H9 (cell line): ENCODE results near the gene UBE2E1. TPM values are rescaled to one million over a fixed set of nuclear protein-coding genes. Genes with fewer than 3 reads are reported as not detected.

ENCODE experiments used
- DNase-seq: peaks from one replicate; pipeline ENCODE4 v3.0.0-alpha.2; 2017
- H2AFZ ChIP-seq: one replicate; pipeline ENCODE4 v1.6.1; 2013; ENCODE audit warnings: mild to moderate bottlenecking, low read length, control low read depth, moderate library complexity
- H2AK5ac ChIP-seq: 2 replicates; pipeline ENCODE4 v1.6.1; 2013; ENCODE audit warnings: low read length, control low read depth, mixed read lengths; ENCODE audit not compliant: insufficient read length
- H2BK120ac ChIP-seq: one replicate; pipeline ENCODE4 v1.6.1; 2013; ENCODE audit warnings: low read depth, mild to moderate bottlenecking, low read length, control low read depth, inconsistent platforms; ENCODE audit not compliant: poor library complexity, severe bottlenecking
- H2BK12ac ChIP-seq: 2 replicates; pipeline ENCODE4 v1.6.1; 2013; ENCODE audit warnings: low read length, control low read depth, mixed read lengths, low read depth; ENCODE audit not compliant: insufficient read length
- H2BK15ac ChIP-seq: 2 replicates; pipeline ENCODE4 v1.6.1; 2013; ENCODE audit warnings: low read depth, low read length, control low read depth
- H2BK20ac ChIP-seq: one replicate; pipeline ENCODE4 v1.6.1; 2013; ENCODE audit warnings: low read depth, mild to moderate bottlenecking, low read length, control low read depth, inconsistent platforms; ENCODE audit not compliant: poor library complexity, severe bottlenecking
- H2BK5ac ChIP-seq: 2 replicates; pipeline ENCODE4 v1.6.1; 2013; ENCODE audit warnings: low read length, control low read depth, mixed read lengths; ENCODE audit not compliant: insufficient read length
- H3K14ac ChIP-seq: 2 replicates; pipeline ENCODE4 v1.6.1; 2013; ENCODE audit warnings: low read length, control low read depth; ENCODE audit not compliant: insufficient read depth
- H3K18ac ChIP-seq: 2 replicates; pipeline ENCODE4 v1.6.1; 2013; ENCODE audit warnings: low read depth, mild to moderate bottlenecking, mixed read lengths, low read length, control low read depth; ENCODE audit not compliant: insufficient read length
- H3K23ac ChIP-seq: 2 replicates; pipeline ENCODE4 v1.6.1; 2013; ENCODE audit warnings: low read length, control low read depth, mixed read lengths, low read depth; ENCODE audit not compliant: insufficient read length
- H3K23me2 ChIP-seq: 2 replicates; pipeline ENCODE4 v1.6.1; 2013; ENCODE audit warnings: low read depth, mild to moderate bottlenecking, mixed read lengths, low read length, control low read depth; ENCODE audit not compliant: insufficient read length, poor library complexity, severe bottlenecking
- H3K27ac ChIP-seq: 2 replicates; pipeline ENCODE4 v1.5.1; 2013; ENCODE audit warnings: low read length, control low read depth, mixed read lengths, low read depth; ENCODE audit not compliant: insufficient read length
- H3K27me3 ChIP-seq: 2 replicates; pipeline ENCODE4 v1.6.1; 2013; ENCODE audit warnings: low read length, control low read depth, inconsistent platforms; ENCODE audit not compliant: insufficient read depth
- H3K4ac ChIP-seq: 2 replicates; pipeline ENCODE4 v1.6.1; 2013; ENCODE audit warnings: low read depth, mild to moderate bottlenecking, control low read depth, inconsistent platforms, low read length, moderate library complexity
- H3K4me1 ChIP-seq: 2 replicates; pipeline ENCODE4 v1.6.1; 2013; ENCODE audit warnings: low read length, control low read depth, inconsistent platforms; ENCODE audit not compliant: insufficient read depth
- H3K4me2 ChIP-seq: 2 replicates; pipeline ENCODE4 v1.6.1; 2013; ENCODE audit warnings: low read length, control low read depth, mixed read lengths; ENCODE audit not compliant: insufficient read length, insufficient read depth
- H3K56ac ChIP-seq: 2 replicates; pipeline ENCODE4 v1.6.1; 2013; ENCODE audit warnings: low read depth, mild to moderate bottlenecking, mixed read lengths, low read length, control low read depth; ENCODE audit not compliant: insufficient read length
- H3K79me1 ChIP-seq: 2 replicates; pipeline ENCODE4 v1.6.1; 2013; ENCODE audit warnings: low read depth, mild to moderate bottlenecking, moderate library complexity, low read length, control low read depth, inconsistent platforms; ENCODE audit not compliant: insufficient read depth, poor library complexity, severe bottlenecking
- H3K79me2 ChIP-seq: 2 replicates; pipeline ENCODE4 v1.6.1; 2013; ENCODE audit warnings: low read length, control low read depth, inconsistent platforms; ENCODE audit not compliant: insufficient read depth
- H3K9ac ChIP-seq: 2 replicates; pipeline ENCODE4 v1.6.1; 2013; ENCODE audit warnings: low read length, control low read depth, mixed read lengths; ENCODE audit not compliant: insufficient read length; ENCODE audit errors: extremely low read depth
- H3K9me3 ChIP-seq: one replicate; pipeline ENCODE4 v1.6.1; 2013; ENCODE audit warnings: low read depth, low read length, inconsistent platforms; ENCODE audit not compliant: control insufficient read depth
- H3T11ph ChIP-seq: one replicate; pipeline ENCODE4 v1.6.1; 2013; ENCODE audit warnings: mild to moderate bottlenecking, low read length, control low read depth, inconsistent platforms
- H4K20me1 ChIP-seq: one replicate; pipeline ENCODE4 v1.6.1; 2013; ENCODE audit not compliant: control insufficient read depth, insufficient read length, insufficient read depth
- H4K5ac ChIP-seq: 2 replicates; pipeline ENCODE4 v1.6.1; 2013; ENCODE audit warnings: low read depth, mild to moderate bottlenecking, mixed read lengths, low read length, control low read depth; ENCODE audit not compliant: insufficient read length
- H4K8ac ChIP-seq: replicated peaks from 2 replicates; pipeline ENCODE4 v1.6.1; 2013; ENCODE audit warnings: low read length, control low read depth, mixed read lengths, low read depth; ENCODE audit not compliant: insufficient read length
- H4K91ac ChIP-seq: 2 replicates; pipeline ENCODE4 v1.6.1; 2013; ENCODE audit warnings: low read depth, mild to moderate bottlenecking, moderate library complexity, mixed read lengths, low read length, control low read depth; ENCODE audit not compliant: insufficient read length
- H3K27ac Mint-ChIP-seq, 3 experiments: 2 replicates in 2 of 3; 3 replicates in 1 of 3; pipeline ENCODE4 v1.8.0; 2020 to 2021; ENCODE audit warnings: mixed read lengths in 3 of 3, mild to moderate bottlenecking in 1 of 3, moderate library complexity in 1 of 3
- H3K27me3 Mint-ChIP-seq: 2 replicates; pipeline ENCODE4 v1.8.0; 2021; ENCODE audit warnings: low read depth, mild to moderate bottlenecking, moderate library complexity, mixed read lengths
- H3K36me3 Mint-ChIP-seq, 3 experiments: 2 replicates in 2 of 3; 3 replicates in 1 of 3; pipeline ENCODE4 v1.8.0; 2020 to 2021; ENCODE audit warnings: low read depth in 3 of 3, mixed read lengths in 3 of 3; ENCODE audit not compliant: insufficient read depth in 1 of 3
- H3K4me1 Mint-ChIP-seq, 2 experiments: 2 replicates each; pipeline ENCODE4 v1.8.0; 2020; ENCODE audit warnings: mixed read lengths in 2 of 2
- H3K4me3 Mint-ChIP-seq, 2 experiments: 2 replicates in 1 of 2; 3 replicates in 1 of 2; pipeline ENCODE4 v1.8.0; 2020 to 2021; ENCODE audit warnings: mild to moderate bottlenecking in 2 of 2, mixed read lengths in 2 of 2, moderate library complexity in 1 of 2
- H3K9me3 Mint-ChIP-seq, 2 experiments: 2 replicates in 1 of 2; 3 replicates in 1 of 2; pipeline ENCODE4 v1.8.0; 2020; ENCODE audit warnings: mild to moderate bottlenecking in 2 of 2, mixed read lengths in 2 of 2, moderate library complexity in 1 of 2
- WGBS: extraction: QIAGEN DNeasy Blood & Tissue Kit; methylation state at CpG from one replicate; pipeline ENCODE4 v1.1.7; 2013; ENCODE audit warnings: missing lambda C conversion rate, low lambda C conversion rate, mixed read lengths; ENCODE audit not compliant: insufficient read length; ENCODE audit errors: extremely low coverage; 5-methylcytosine and 5-hydroxymethylcytosine counted together
- total RNA-seq: library from RNA; stranded (reverse); gene quantifications from 2 replicates; pipeline ENCODE4 v1.2.1, GENCODE V29; 2021
- TF ChIP-seq, protein P1 (sequence below): fragments of 200-600 bp; sonication (generic); conservative IDR thresholded peaks from 3 replicates; pipeline ENCODE4 v1.8.0; 2021; ENCODE audit warnings: antibody characterized with exemption, mild to moderate bottlenecking

Gene UBE2E1
- total RNA-seq, 1 experiment from 2014 or later: 142 TPM

DNA sequence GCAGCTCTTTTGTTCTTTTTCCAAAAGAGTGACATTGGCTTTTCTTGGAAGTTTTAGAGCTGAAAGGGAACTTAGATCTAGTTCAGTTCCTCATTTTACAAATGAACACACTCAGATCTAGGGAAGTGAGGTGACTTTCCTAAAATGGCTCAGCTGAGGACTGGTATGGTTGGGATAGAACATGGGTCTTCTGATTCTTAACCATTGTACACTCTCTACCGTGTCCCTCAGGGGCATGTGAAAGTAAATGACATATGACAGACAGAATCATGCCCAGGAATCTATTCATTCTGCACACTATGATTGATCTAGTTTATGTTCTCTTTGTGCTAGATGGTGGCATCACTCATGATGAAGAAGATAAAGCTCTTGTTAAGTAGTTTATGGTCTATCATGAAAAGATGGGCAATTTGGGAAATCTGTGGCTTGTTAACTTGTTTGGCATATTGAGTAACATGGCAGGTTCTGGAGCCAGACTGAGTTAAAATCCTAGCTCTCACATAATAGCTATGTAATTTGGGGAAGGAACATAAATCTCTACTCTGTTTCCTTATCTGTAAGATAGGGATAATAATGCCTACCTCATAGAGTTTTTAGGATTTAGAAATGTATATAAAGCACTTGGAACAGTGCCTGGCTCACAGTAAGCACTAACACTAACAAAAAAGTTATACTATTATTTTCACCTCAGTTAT lies 30.9 kb downstream of the UBE2E1 start:
- Histone ChIP-seq H3K14ac (no peak overlapping the region), H2BK15ac (no peak overlapping the region), H2AFZ (no peak overlapping the region), H3K4me2 (no peak overlapping the region), H2BK20ac (no peak overlapping the region), H4K91ac (no peak overlapping the region), H3K27me3 (no peaks in the 10 kb centered on the region), H3K18ac (no peak overlapping the region), H2AK5ac (no peak overlapping the region), H2BK5ac (no peak overlapping the region), H4K8ac (no peak overlapping the region), H3K9me3 (no peaks in the 10 kb centered on the region), H3K23ac (no peak overlapping the region), H3K27ac (no peak overlapping the region), H3K9ac (no peak overlapping the region), H2BK120ac (no peak overlapping the region), H3K4ac (no peak overlapping the region), H3K23me2 (no peaks in the 10 kb centered on the region), H3K56ac (no peak overlapping the region), H3K79me1 (peaks cover 13% of the 10 kb centered on the region), H2BK12ac (no peak overlapping the region), H3T11ph (no peak overlapping the region), H4K20me1 (no peaks in the 10 kb centered on the region), H4K5ac (no peak overlapping the region), H3K79me2 (peaks cover 5% of the 10 kb centered on the region; the same call in 1 of the 2 replicates), H3K4me1 (no peaks in the 10 kb centered on the region)
- TF ChIP-seq, protein P1, sequence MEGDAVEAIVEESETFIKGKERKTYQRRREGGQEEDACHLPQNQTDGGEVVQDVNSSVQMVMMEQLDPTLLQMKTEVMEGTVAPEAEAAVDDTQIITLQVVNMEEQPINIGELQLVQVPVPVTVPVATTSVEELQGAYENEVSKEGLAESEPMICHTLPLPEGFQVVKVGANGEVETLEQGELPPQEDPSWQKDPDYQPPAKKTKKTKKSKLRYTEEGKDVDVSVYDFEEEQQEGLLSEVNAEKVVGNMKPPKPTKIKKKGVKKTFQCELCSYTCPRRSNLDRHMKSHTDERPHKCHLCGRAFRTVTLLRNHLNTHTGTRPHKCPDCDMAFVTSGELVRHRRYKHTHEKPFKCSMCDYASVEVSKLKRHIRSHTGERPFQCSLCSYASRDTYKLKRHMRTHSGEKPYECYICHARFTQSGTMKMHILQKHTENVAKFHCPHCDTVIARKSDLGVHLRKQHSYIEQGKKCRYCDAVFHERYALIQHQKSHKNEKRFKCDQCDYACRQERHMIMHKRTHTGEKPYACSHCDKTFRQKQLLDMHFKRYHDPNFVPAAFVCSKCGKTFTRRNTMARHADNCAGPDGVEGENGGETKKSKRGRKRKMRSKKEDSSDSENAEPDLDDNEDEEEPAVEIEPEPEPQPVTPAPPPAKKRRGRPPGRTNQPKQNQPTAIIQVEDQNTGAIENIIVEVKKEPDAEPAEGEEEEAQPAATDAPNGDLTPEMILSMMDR: no peak
- no peak for DNase-seq
- Mint-ChIP-seq H3K27ac (peak overlapping the region in 1 of 3 experiments; percentile 61; a peak in 1 of 7 replicates), H3K36me3 (peaks cover 0 to 4% (median 0%) of the 10 kb centered on the region in 3 experiments; a peak in 2 of 7 replicates), H3K4me1 (peaks cover 39 to 45% of the 10 kb centered on the region in 2 experiments), H3K4me3 (no peak overlapping the region), H3K27me3 (no peaks in the 10 kb centered on the region), H3K9me3 (no peaks in the 10 kb centered on the region)
- WGBS: no CpG with 5 or more reads among the region's 1 CpG
